Neutrophil (primary cell): ENCODE measurements around the gene ADSS2.
A peak's percentile ranks its signal among the peaks of the same experiment; 100 is the strongest.
"Not testable (repeated sequence)": the region's sequence is repeated elsewhere in the genome, so short reads cannot be mapped to it uniquely, and the experiment has no call there.

Experiments used
- H3K27ac ChIP-seq: fragments of 200-600 bp; sonication (generic); 2 replicates; pipeline ENCODE4 v1.5.1; 2016; ENCODE audit warnings: mild to moderate bottlenecking, moderate library complexity
- H3K27me3 ChIP-seq: fragments of 200-600 bp; sonication (generic); 2 replicates; pipeline ENCODE4 v1.6.0; 2016; ENCODE audit warnings: mild to moderate bottlenecking
- H3K36me3 ChIP-seq: fragments of 200-600 bp; sonication (generic); 2 replicates; pipeline ENCODE4 v1.5.1; 2017
- H3K4me1 ChIP-seq, 2 experiments: fragments of 200-600 bp in 1 of 2; sonication (generic) in 1 of 2; 1 replicate in 1 of 2; 2 replicates in 1 of 2; pipeline versions ENCODE4 v1.5.1 to v1.6.1; 2013 to 2016; ENCODE audit warnings: low read depth in 1 of 2, low read length in 1 of 2, mild to moderate bottlenecking in 1 of 2, moderate library complexity in 1 of 2; ENCODE audit not compliant: control insufficient read depth in 1 of 2, insufficient read depth in 1 of 2
- H3K4me3 ChIP-seq, 2 experiments: fragments of 200-600 bp in 1 of 2; sonication (generic) in 1 of 2; 1 replicate in 1 of 2; 2 replicates in 1 of 2; pipeline ENCODE4 v1.5.1; 2013 to 2016; ENCODE audit warnings: low read depth in 1 of 2, low read length in 1 of 2, mild to moderate bottlenecking in 1 of 2, moderate library complexity in 1 of 2
- H3K9me3 ChIP-seq: fragments of 200-600 bp; sonication (generic); 2 replicates; pipeline ENCODE4 v1.5.1; 2016
- TF ChIP-seq, protein P1 (sequence below): fragments of 200-600 bp; sonication (generic); IDR thresholded peaks from 2 replicates; pipeline ENCODE4 v1.5.1; 2016; ENCODE audit warnings: antibody characterized with exemption

The ADSS2 gene

DNA sequence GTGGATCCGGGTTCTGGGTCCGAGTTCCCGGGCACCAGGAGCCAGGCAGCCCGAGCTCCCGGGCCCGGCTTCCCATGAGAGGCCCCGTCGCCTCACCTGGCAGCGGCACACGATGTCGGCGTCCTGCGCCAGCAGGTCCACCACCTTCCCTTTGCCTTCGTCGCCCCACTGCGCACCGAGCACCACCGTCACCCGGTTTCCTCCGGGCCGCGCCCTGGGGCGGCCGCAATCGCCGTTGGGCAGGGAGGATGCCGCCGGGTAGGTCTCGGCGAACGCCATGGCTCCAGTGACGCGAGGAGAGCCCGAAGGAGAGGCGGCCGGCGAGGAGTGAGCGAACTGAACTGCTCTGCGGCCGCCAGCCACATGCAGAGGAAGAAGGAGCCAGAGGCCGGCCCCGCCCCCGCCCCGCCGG is at the start of gene ADSS2:
Gene ADSS2, minus strand, starts transcription at position 371 of the 412 bp plus-strand sequence. Its CDS starts 92 bp downstream, at position 279.
- Histone ChIP-seq H3K36me3 (peaks cover under 1% of the 10 kb centered on the region), H3K9me3 (no peaks in the 10 kb centered on the region), H3K4me1 (peaks cover 56 to 57% of the 10 kb centered on the region in 2 experiments), H3K4me3 (peak within 1 kb of the TSS; percentile 90 to 91), H3K27ac (peak within 1 kb of the TSS; percentile 95), H3K27me3 (no peaks in the 10 kb centered on the region)
- TF ChIP-seq, protein P1, sequence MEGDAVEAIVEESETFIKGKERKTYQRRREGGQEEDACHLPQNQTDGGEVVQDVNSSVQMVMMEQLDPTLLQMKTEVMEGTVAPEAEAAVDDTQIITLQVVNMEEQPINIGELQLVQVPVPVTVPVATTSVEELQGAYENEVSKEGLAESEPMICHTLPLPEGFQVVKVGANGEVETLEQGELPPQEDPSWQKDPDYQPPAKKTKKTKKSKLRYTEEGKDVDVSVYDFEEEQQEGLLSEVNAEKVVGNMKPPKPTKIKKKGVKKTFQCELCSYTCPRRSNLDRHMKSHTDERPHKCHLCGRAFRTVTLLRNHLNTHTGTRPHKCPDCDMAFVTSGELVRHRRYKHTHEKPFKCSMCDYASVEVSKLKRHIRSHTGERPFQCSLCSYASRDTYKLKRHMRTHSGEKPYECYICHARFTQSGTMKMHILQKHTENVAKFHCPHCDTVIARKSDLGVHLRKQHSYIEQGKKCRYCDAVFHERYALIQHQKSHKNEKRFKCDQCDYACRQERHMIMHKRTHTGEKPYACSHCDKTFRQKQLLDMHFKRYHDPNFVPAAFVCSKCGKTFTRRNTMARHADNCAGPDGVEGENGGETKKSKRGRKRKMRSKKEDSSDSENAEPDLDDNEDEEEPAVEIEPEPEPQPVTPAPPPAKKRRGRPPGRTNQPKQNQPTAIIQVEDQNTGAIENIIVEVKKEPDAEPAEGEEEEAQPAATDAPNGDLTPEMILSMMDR = no peak

DNA sequence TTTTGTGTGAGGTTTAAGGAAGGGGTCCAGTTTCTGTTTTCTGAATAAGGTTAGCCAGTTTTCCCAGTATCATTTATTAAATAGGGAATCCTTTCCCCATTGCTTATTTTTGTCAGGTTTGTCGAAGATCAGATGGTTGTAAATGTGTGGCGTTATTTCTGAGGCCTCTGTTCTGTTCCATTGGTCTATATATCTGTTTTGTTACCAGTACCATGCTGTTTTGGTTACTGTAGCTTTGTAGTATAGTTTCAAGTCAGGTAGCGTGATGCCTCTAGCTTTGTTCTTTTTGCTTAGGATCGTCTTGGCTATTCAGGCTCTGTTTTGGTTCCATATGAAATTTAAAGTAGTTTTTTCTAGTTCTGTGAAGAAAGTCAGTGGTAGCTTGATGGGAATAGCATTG is 48.8 kb upstream of the ADSS2 start:
- not testable (repeated sequence) for H3K4me1 ChIP-seq, H3K9me3 ChIP-seq, H3K4me3 ChIP-seq, H3K27me3 ChIP-seq, H3K27ac ChIP-seq, H3K36me3 ChIP-seq

DNA sequence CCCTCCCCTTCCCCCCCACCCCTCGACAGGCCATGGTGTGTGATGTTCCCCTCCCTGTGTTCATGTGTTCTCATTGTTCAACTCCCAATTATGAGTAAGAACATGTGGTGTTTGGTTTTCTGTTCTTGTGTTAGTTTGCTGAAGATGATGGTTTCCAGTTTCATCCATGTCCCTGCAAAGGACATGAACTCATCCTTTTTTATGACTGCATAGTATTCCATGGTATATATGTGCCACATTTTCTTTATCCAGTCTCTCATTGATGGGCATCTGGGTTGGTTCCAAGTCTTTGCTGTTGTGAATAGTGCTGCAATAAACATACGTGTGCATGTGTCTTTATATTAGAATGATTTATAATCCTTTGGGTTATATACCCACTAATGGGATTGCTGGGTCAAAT is 47.8 kb upstream of the ADSS2 start:
- not testable (repeated sequence) for H3K4me1 ChIP-seq, H3K4me3 ChIP-seq, H3K9me3 ChIP-seq, H3K27ac ChIP-seq, H3K36me3 ChIP-seq, H3K27me3 ChIP-seq

DNA sequence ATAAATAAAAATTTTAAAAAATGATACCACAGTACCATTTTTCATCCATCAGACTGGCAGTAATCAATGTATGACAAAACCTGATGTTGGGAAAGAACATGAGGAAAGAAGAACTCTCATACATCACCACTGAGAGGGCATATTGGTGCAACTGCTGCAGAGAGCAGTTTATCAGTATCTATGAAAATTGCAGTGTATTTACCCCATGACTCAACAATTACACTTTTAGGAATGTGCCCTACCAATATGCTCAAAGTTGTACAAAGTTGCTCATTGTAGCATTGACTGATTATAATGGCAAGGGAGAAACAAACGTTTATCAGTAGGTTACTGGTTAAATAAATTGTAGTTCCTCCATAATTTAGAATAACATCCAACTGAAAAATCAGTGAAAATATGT is 46.1 kb upstream of the ADSS2 start:
- Histone ChIP-seq H3K4me3 (no peak overlapping the region), H3K27me3 (no peaks in the 10 kb centered on the region), H3K9me3 (no peaks in the 10 kb centered on the region), H3K4me1 (no peaks in the 10 kb centered on the region), H3K27ac (no peak overlapping the region), H3K36me3 (no peaks in the 10 kb centered on the region)
- TF ChIP-seq, protein P1 = no peak

DNA sequence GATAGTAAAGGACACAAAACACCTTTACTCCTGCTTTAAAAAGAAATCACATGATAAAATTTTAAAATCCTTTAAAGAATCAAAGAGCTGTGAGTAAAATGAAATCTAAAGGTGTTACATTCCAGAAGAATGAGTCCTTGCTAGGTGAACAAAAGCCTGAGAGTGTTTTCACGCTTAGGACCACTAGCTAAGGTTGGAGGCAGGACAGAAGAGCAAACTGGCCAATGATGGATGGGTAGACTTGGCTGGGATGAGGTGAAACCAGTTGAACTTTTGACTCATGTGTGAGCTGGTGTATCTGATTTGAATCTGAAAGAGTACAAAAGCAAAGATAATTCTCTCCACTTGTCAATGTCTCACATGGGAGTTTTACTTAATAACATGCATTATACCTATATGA is 44.5 kb upstream of the ADSS2 start:
- H3K27ac ChIP-seq = no peak overlapping the region
- no peaks in the 10 kb centered on the region for H3K9me3 ChIP-seq
- no peaks in the 10 kb centered on the region for H3K27me3 ChIP-seq
- TF ChIP-seq, protein P1 = no peak
- H3K36me3 ChIP-seq = no peaks in the 10 kb centered on the region
- H3K4me1 ChIP-seq = no peaks in the 10 kb centered on the region
- H3K4me3 ChIP-seq = no peak overlapping the region

DNA sequence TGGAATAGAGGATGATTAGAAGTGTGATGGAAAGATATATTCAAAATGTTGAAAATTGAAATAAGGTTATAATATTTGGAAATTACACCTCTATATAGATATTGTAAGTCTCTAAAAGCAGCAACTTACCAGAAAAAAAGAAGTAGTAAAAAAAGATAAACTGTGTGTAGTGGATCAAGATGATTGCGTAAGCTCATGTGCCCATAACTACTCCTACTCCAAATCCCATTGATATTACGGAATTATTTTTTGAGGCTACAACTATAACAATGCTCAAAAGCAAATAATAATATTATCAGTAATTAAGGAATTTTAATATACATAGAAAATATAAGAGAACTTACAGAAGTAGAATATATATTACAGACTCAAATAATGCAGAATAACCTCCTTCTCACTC is 42.9 kb upstream of the ADSS2 start:
- H3K4me3 ChIP-seq = no peak overlapping the region
- TF ChIP-seq, protein P1 = no peak
- H3K36me3 ChIP-seq = no peaks in the 10 kb centered on the region
- H3K9me3 ChIP-seq = no peaks in the 10 kb centered on the region
- H3K4me1 ChIP-seq = no peaks in the 10 kb centered on the region
- no peaks in the 10 kb centered on the region for H3K27me3 ChIP-seq
- no peak overlapping the region for H3K27ac ChIP-seq

DNA sequence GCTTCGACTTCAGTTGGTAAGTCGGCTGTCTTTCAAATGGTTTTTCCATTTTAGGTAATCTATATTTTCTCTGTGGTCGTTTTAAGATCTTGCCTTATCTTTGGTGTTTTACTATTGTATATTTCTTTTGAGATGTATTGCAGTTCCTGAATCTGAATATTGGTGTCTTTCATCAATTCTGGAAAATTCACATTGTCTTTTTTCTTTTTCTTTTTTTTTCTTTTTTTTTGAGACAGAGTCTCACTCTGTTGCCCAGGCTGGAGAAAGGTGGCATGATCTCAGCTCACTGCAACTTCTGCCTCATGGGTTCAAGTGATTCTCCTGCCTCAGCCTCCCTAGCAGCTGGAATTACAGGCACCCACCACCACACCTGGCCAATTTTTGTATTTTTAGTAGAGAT is 33.3 kb upstream of the ADSS2 start:
- not testable (repeated sequence) for H3K4me3 ChIP-seq, H3K27me3 ChIP-seq, H3K9me3 ChIP-seq, H3K27ac ChIP-seq, H3K4me1 ChIP-seq
- peaks cover 12% of the 10 kb centered on the region for H3K36me3 ChIP-seq
